ENCODE results near the gene GATC. TPM values are rescaled to one million over a fixed set of nuclear protein-coding genes. Genes with fewer than 3 reads are reported as not detected.

GATC gene
- total and polyA plus RNA-seq, 5 donors from 2014 or later = 13.7 to 30.2 (median 19.6) TPM

Other genes starting within 250 kb of the GATC start
- 1,127 TPM for gene RPLP0, start 245.3 kb upstream of the GATC start, total RNA-seq
- gene RPLP0, start 245.3 kb upstream of the GATC start, polyA plus RNA-seq = 1,000 to 10,000 TPM in 3 of 4 donors, 100 to 1,000 TPM in 1; 998 to 1,871 (median 1,438) TPM
- 205 TPM for gene PXN, start 180.7 kb upstream of the GATC start, total RNA-seq
- gene PXN, start 180.7 kb upstream of the GATC start, polyA plus RNA-seq = 10 to 100 TPM; 64.3 to 89.5 (median 73.5) TPM
- gene RNU4-2, start 154.5 kb upstream of the GATC start, total RNA-seq = 12,754 TPM
- 100 to 1,000 TPM in 1 of 4 donors, 10 to 100 TPM in 1, not detected in 2; 49.3 to 132 TPM for gene RNU4-2, start 154.5 kb upstream of the GATC start, polyA plus RNA-seq
- gene RNU4-1, start 153.2 kb upstream of the GATC start, total RNA-seq = 1,793 TPM
- gene RNU4-1, start 153.2 kb upstream of the GATC start, polyA plus RNA-seq = not detected
- 0.79 TPM for gene SIRT4, start 144.1 kb upstream of the GATC start, total RNA-seq
- gene SIRT4, start 144.1 kb upstream of the GATC start, polyA plus RNA-seq = 1 to 10 TPM in 3 of 4 donors, not detected in 1; 1.1 to 2.8 (median 1.2) TPM
- gene PLA2G1B, start 118.7 kb upstream of the GATC start, total RNA-seq = not detected
- under 1 TPM in 1 of 4 donors, not detected in 3; 0.44 TPM for gene PLA2G1B, start 118.7 kb upstream of the GATC start, polyA plus RNA-seq
- not detected for gene MSI1, start 77.3 kb upstream of the GATC start, total RNA-seq
- not detected for gene MSI1, start 77.3 kb upstream of the GATC start, polyA plus RNA-seq
- gene COX6A1, start 8.3 kb upstream of the GATC start, total RNA-seq = 169 TPM
- gene COX6A1, start 8.3 kb upstream of the GATC start, polyA plus RNA-seq = 1,000 to 10,000 TPM in 2 of 4 donors, 100 to 1,000 TPM in 2; 939 to 1,218 (median 1,022) TPM
- gene TRIAP1, start 60 bp upstream of the GATC start, total RNA-seq = 19.2 TPM
- 10 to 100 TPM; 43.6 to 61.1 (median 47.6) TPM for gene TRIAP1, start 60 bp upstream of the GATC start, polyA plus RNA-seq
- gene SRSF9, start 23.3 kb downstream of the GATC start, total RNA-seq = 138 TPM
- gene SRSF9, start 23.3 kb downstream of the GATC start, polyA plus RNA-seq = 100 to 1,000 TPM; 167 to 193 (median 191) TPM
- 99.0 TPM for gene DYNLL1, start 49.7 kb downstream of the GATC start, total RNA-seq
- gene DYNLL1, start 49.7 kb downstream of the GATC start, polyA plus RNA-seq = 100 to 1,000 TPM; 480 to 692 (median 547) TPM
- 11.5 TPM for gene COQ5, start 82.7 kb downstream of the GATC start, total RNA-seq
- 10 to 100 TPM; 40.4 to 67.4 (median 45.9) TPM for gene COQ5, start 82.7 kb downstream of the GATC start, polyA plus RNA-seq
- 434 TPM for gene RNF10, start 87.9 kb downstream of the GATC start, total RNA-seq
- 100 to 1,000 TPM; 106 to 150 (median 114) TPM for gene RNF10, start 87.9 kb downstream of the GATC start, polyA plus RNA-seq
- 32.3 TPM for gene POP5, start 135.0 kb downstream of the GATC start, total RNA-seq
- gene POP5, start 135.0 kb downstream of the GATC start, polyA plus RNA-seq = 10 to 100 TPM; 71.2 to 88.4 (median 79.0) TPM
- not detected for gene CABP1, start 194.2 kb downstream of the GATC start, total RNA-seq
- gene CABP1, start 194.2 kb downstream of the GATC start, polyA plus RNA-seq = not detected
- gene MLEC, start 240.7 kb downstream of the GATC start, total RNA-seq = 28.2 TPM
- 10 to 100 TPM; 41.0 to 61.4 (median 44.7) TPM for gene MLEC, start 240.7 kb downstream of the GATC start, polyA plus RNA-seq